ENCODE data around the gene TAF9B. TPM values are rescaled to one million over a fixed set of nuclear protein-coding genes. Genes with fewer than 3 reads are reported as not detected.
"Not testable (repeated sequence)": the region's sequence is repeated elsewhere in the genome, so short reads cannot be mapped to it uniquely, and the experiment has no call there.

Gene TAF9B, protein sequence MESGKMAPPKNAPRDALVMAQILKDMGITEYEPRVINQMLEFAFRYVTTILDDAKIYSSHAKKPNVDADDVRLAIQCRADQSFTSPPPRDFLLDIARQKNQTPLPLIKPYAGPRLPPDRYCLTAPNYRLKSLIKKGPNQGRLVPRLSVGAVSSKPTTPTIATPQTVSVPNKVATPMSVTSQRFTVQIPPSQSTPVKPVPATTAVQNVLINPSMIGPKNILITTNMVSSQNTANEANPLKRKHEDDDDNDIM
- 13.9 TPM for total RNA-seq
- 10 to 100 TPM; 32.4 to 39.1 (median 37.5) TPM for polyA plus RNA-seq

DNA sequence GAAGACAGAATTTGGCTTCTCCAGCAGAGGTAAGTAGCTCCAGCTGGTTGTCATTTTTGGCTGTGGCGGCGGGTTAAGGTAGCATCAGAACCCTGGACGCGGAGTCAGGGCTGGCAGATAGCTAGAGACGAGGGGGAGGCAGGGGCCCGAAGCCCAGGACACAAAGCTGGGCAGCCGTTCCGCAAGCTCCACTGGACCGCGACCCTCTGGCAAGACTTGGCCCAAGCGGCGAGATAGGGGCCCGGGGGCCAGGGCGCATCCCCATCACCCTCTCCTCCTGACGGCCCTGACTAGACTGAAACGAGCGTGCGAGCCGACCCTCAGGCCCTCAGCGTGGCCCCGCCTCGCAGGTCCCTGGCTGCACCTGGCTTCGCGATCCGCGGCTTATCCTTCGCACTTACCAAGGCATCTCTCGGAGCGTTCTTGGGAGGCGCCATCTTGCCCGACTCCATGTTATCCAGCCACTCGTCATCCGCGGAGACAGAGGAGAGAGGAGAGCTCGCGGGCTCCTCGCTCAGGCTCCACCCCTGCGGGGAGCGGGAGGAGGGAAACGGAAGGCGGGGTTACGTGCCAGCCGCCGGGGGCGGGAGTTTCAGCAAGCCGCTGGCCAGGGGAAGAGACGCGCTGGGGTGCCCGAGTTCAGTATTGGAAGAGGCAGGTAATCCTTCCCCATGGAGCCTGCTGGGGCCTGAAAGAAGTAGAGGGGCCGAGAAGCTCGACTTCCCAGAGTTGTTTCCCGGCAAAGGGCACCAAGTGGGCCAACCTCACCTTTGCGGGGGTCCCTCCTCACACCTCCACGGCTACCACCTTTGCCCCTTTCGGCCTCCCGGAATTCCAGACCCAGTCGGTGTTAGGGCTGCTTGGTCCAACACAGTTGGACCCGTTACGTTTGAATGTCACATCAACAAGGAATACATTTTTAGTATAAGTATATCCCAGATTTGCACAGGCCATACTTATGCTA is at the start of gene TAF9B:
Gene TAF9B (minus strand): TSS at position 491 of the 964 bp plus-strand sequence. CDS start 39 bp downstream, at position 452.
- Mint-ChIP-seq H3K27me3 (no peaks in the 10 kb centered on the region), H3K4me3 (peak within 1 kb of the TSS; percentile 94 to 97 (median 96)), H3K36me3 (no peaks in the 10 kb centered on the region), H3K27ac (peak within 1 kb of the TSS; percentile 69 to 97 (median 88)), H3K9me3 (peaks cover 0 to 2% (median 0%) of the 10 kb centered on the region in 7 donors), H3K4me1 (peaks cover 0 to 18% (median 4%) of the 10 kb centered on the region in 4 donors)
- Histone ChIP-seq H3K36me3 (ENCODE audit: control insufficient read depth, insufficient read depth, low read length) (no peaks in the 10 kb centered on the region), H3K4me3 (ENCODE audit: low read depth, low read length) (peak within 1 kb of the TSS; percentile 55), H3K4me1 (ENCODE audit: control insufficient read depth, insufficient read depth, low read length, poor library complexity, severe bottlenecking) (peaks cover 5% of the 10 kb centered on the region), H3K9me3 (ENCODE audit: control insufficient read depth in 2 of 2, low read length in 2 of 2) (no peaks in the 10 kb centered on the region), H3K27ac (ENCODE audit: insufficient read depth, low read length, poor library complexity, severe bottlenecking) (peak within 1 kb of the TSS; percentile 67), H3K27me3 (ENCODE audit: control insufficient read depth, insufficient read depth, low read length) (no peaks in the 10 kb centered on the region)
- ATAC-seq (ENCODE audit: low read depth in 2 of 2): peak; percentile 97 to 99
- peak; percentile 73 to 88 (median 81) for DNase-seq

DNA sequence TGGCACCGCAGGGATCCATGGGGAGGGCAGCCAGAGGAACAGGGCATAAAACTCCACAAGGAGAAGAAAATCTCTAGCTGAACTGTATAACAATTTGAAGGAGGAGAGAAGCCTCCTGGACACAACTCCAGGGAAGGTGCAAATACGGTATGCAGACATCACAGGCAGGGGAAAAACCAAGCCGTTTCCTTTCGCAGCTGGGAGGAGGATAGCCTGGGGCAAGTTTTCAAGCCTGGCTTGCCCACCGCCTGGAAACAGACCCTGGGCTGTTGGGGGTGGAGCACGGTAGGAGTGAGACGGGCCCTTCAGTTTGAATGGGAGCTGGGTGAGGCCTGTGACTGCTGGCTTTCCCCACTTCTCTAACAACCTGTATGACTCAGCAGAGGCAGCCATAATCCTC is 43.4 kb upstream of the TAF9B start:
- H3K27me3 Mint-ChIP-seq: peaks cover under 1% of the 10 kb centered on the region
- no peaks in the 10 kb centered on the region for H3K9me3 ChIP-seq (ENCODE audit: control insufficient read depth in 2 of 2, low read length in 2 of 2)
- H3K4me1 Mint-ChIP-seq: no peaks in the 10 kb centered on the region
- no peak overlapping the region for H3K4me3 Mint-ChIP-seq
- peaks cover 0 to 5% (median 0%) of the 10 kb centered on the region in 7 donors for H3K9me3 Mint-ChIP-seq
- ATAC-seq (ENCODE audit: low read depth in 2 of 2) (no peak), DNase-seq (no peak)
- H3K36me3 ChIP-seq (ENCODE audit: control insufficient read depth, insufficient read depth, low read length): no peaks in the 10 kb centered on the region
- no peaks in the 10 kb centered on the region for H3K27me3 ChIP-seq (ENCODE audit: control insufficient read depth, insufficient read depth, low read length)
- no peak overlapping the region for H3K27ac ChIP-seq (ENCODE audit: insufficient read depth, low read length, poor library complexity, severe bottlenecking)
- no peaks in the 10 kb centered on the region for H3K36me3 Mint-ChIP-seq
- H3K4me1 ChIP-seq (ENCODE audit: control insufficient read depth, insufficient read depth, low read length, poor library complexity, severe bottlenecking): no peaks in the 10 kb centered on the region
- no peak overlapping the region for H3K4me3 ChIP-seq (ENCODE audit: low read depth, low read length)
- H3K27ac Mint-ChIP-seq: no peak overlapping the region

DNA sequence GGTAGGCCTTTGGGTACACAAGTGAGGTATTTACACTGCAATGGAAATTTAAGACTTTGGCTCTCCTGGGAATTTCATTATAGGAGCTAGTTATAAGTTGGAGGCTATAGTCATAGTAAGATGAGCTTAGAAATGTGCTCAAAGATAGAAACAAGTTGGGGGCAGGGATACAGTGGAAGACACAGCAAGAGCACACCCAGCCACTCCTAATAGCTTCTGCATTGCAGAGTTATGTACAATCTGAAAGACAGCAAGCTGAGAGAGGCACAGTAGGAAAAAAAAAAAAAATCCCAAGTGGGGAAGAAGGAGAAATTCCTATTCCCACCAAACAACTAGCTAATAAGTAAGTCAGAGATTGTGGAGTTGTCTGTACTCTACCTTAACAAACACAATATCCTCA is 41.9 kb upstream of the TAF9B start:
- Histone ChIP-seq H3K4me1 (ENCODE audit: control insufficient read depth, insufficient read depth, low read length, poor library complexity, severe bottlenecking) (no peaks in the 10 kb centered on the region), H3K36me3 (ENCODE audit: control insufficient read depth, insufficient read depth, low read length) (no peaks in the 10 kb centered on the region), H3K9me3 (ENCODE audit: control insufficient read depth in 2 of 2, low read length in 2 of 2) (no peaks in the 10 kb centered on the region), H3K27ac (ENCODE audit: insufficient read depth, low read length, poor library complexity, severe bottlenecking) (no peak overlapping the region), H3K27me3 (ENCODE audit: control insufficient read depth, insufficient read depth, low read length) (no peaks in the 10 kb centered on the region), H3K4me3 (ENCODE audit: low read depth, low read length) (no peak overlapping the region)
- peaks cover 0 to 4% (median 0%) of the 10 kb centered on the region in 7 donors for H3K9me3 Mint-ChIP-seq
- H3K4me1 Mint-ChIP-seq: no peaks in the 10 kb centered on the region
- no peaks in the 10 kb centered on the region for H3K27me3 Mint-ChIP-seq
- no peak for ATAC-seq (ENCODE audit: low read depth in 2 of 2)
- no peaks in the 10 kb centered on the region for H3K36me3 Mint-ChIP-seq
- H3K27ac Mint-ChIP-seq: peak overlapping the region in 1 of 3 donors; percentile 20
- no peak overlapping the region for H3K4me3 Mint-ChIP-seq
- DNase-seq: no peak

DNA sequence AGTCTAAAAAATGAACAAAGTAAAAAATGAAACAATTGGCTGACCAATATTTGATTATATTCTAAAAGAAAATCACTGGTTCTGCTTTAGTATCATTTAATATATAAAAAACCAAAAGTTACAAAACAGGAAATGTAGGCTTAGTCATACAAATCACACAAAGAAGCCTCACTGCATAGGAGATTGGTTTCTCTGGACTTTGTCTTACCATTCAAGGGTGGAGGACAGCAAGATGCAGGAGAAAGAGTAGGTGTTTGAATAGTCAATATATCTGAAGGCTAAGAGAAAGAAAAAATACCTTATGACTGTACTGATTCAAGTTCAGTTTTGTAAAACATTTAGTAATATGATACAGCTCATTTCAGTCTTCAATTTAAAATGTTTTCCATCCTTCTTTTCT is 28.6 kb upstream of the TAF9B start:
- peak in 1 of 3 donors; percentile 43 for DNase-seq
- peak; percentile 60 for ATAC-seq (ENCODE audit: low read depth in 2 of 2)
- Mint-ChIP-seq H3K27me3 (no peaks in the 10 kb centered on the region), H3K4me1 (peaks cover 0 to 7% (median 3%) of the 10 kb centered on the region in 4 donors), H3K36me3 (no peaks in the 10 kb centered on the region), H3K9me3 (peaks cover 0 to 3% (median 0%) of the 10 kb centered on the region in 7 donors), H3K27ac (peak overlapping the region in 1 of 3 donors; percentile 75), H3K4me3 (no peak overlapping the region)
- H3K36me3 ChIP-seq (ENCODE audit: control insufficient read depth, insufficient read depth, low read length): no peaks in the 10 kb centered on the region
- H3K4me3 ChIP-seq (ENCODE audit: low read depth, low read length): no peak overlapping the region
- no peaks in the 10 kb centered on the region for H3K4me1 ChIP-seq (ENCODE audit: control insufficient read depth, insufficient read depth, low read length, poor library complexity, severe bottlenecking)
- H3K27ac ChIP-seq (ENCODE audit: insufficient read depth, low read length, poor library complexity, severe bottlenecking): no peak overlapping the region
- H3K9me3 ChIP-seq (ENCODE audit: control insufficient read depth in 2 of 2, low read length in 2 of 2): no peaks in the 10 kb centered on the region
- no peaks in the 10 kb centered on the region for H3K27me3 ChIP-seq (ENCODE audit: control insufficient read depth, insufficient read depth, low read length)

DNA sequence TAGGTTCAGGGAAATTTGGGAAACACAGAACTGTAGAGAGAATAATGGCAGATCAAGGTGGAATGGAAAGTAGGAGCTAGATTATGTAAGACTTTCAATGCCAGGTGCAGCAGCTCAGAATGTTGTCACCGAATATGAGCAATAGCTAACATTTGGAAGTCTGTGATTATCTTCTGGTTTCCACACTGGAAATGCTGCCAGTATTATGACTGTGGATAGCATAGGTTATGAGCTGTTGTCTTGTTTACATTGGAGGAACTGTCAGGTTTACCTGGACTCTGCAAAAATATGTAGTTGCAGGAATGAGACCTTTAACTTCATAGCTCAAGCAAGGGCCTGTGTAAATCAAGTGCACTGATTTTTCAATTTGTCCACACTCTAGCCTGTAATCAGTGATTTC is 26.0 kb upstream of the TAF9B start:
- Mint-ChIP-seq H3K4me3 (no peak overlapping the region), H3K27me3 (no peaks in the 10 kb centered on the region), H3K9me3 (peaks cover 0 to 2% (median 0%) of the 10 kb centered on the region in 7 donors), H3K4me1 (peaks cover 5 to 18% (median 9%) of the 10 kb centered on the region in 4 donors), H3K27ac (peak overlapping the region in 1 of 3 donors; percentile 63), H3K36me3 (no peaks in the 10 kb centered on the region)
- DNase-seq (no peak), ATAC-seq (ENCODE audit: low read depth in 2 of 2) (no peak)
- H3K27ac ChIP-seq (ENCODE audit: insufficient read depth, low read length, poor library complexity, severe bottlenecking): no peak overlapping the region
- no peaks in the 10 kb centered on the region for H3K9me3 ChIP-seq (ENCODE audit: control insufficient read depth in 2 of 2, low read length in 2 of 2)
- H3K4me3 ChIP-seq (ENCODE audit: low read depth, low read length): no peak overlapping the region
- H3K27me3 ChIP-seq (ENCODE audit: control insufficient read depth, insufficient read depth, low read length): no peaks in the 10 kb centered on the region
- no peaks in the 10 kb centered on the region for H3K36me3 ChIP-seq (ENCODE audit: control insufficient read depth, insufficient read depth, low read length)
- no peaks in the 10 kb centered on the region for H3K4me1 ChIP-seq (ENCODE audit: control insufficient read depth, insufficient read depth, low read length, poor library complexity, severe bottlenecking)

DNA sequence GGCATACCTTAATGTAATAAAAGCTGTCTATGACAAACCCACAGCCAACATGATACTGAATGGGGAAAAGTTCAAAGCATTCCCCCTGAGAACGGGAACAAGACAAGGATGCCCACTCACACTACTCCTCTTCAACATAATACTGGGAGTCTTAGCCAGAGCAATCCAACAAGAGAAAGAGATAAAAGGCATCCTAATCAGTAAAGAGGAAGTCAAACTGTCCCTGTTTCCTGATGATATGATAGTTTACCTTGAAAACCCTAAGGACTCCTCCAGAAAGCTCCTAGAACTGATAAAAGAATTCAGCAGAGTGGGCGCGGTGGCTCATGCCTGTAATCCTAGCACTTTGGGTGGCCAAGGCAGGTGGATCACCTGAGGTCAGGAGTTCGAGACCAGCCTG is 23.7 kb upstream of the TAF9B start:
- H3K4me1 ChIP-seq (ENCODE audit: control insufficient read depth, insufficient read depth, low read length, poor library complexity, severe bottlenecking); H3K4me3 Mint-ChIP-seq; H3K27me3 ChIP-seq (ENCODE audit: control insufficient read depth, insufficient read depth, low read length); H3K9me3 Mint-ChIP-seq; ATAC-seq (ENCODE audit: low read depth in 2 of 2); H3K4me3 ChIP-seq (ENCODE audit: low read depth, low read length); H3K36me3 Mint-ChIP-seq; H3K9me3 ChIP-seq (ENCODE audit: control insufficient read depth in 2 of 2, low read length in 2 of 2); DNase-seq; H3K27me3 Mint-ChIP-seq; H3K27ac ChIP-seq (ENCODE audit: insufficient read depth, low read length, poor library complexity, severe bottlenecking); H3K27ac Mint-ChIP-seq; H3K36me3 ChIP-seq (ENCODE audit: control insufficient read depth, insufficient read depth, low read length): not testable (repeated sequence)
- peaks cover 5 to 17% (median 9%) of the 10 kb centered on the region in 4 donors for H3K4me1 Mint-ChIP-seq

DNA sequence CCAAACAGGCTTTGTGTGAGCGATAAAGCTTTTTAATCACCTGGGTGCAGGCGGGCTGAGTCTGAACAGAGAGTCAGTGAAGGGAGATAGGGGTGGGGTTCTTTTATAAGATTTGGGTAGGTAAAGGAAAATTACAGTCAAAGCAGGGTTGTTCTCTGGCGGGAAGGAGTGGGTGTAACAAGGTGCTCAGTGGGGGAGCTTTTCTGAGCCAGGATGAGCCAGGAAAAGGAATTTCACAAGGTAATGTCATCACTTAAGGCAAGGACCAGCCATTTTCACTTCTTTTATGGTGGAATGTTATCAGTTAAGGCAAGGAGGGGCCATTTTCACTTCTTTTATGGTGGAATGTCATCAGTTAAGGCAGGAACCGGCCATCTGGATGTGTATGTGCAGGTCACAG is 21.3 kb upstream of the TAF9B start:
- not testable (repeated sequence) for H3K4me3 Mint-ChIP-seq; H3K4me3 ChIP-seq (ENCODE audit: low read depth, low read length); H3K36me3 ChIP-seq (ENCODE audit: control insufficient read depth, insufficient read depth, low read length); H3K9me3 Mint-ChIP-seq; H3K27me3 Mint-ChIP-seq; H3K36me3 Mint-ChIP-seq; H3K27ac ChIP-seq (ENCODE audit: insufficient read depth, low read length, poor library complexity, severe bottlenecking); ATAC-seq (ENCODE audit: low read depth in 2 of 2); H3K27me3 ChIP-seq (ENCODE audit: control insufficient read depth, insufficient read depth, low read length); H3K9me3 ChIP-seq (ENCODE audit: control insufficient read depth in 2 of 2, low read length in 2 of 2); DNase-seq
- Mint-ChIP-seq H3K27ac (peak overlapping the region in 1 of 3 donors; percentile 69), H3K4me1 (peaks cover 5 to 32% (median 7%) of the 10 kb centered on the region in 4 donors)
- H3K4me1 ChIP-seq (ENCODE audit: control insufficient read depth, insufficient read depth, low read length, poor library complexity, severe bottlenecking): peaks cover 10% of the 10 kb centered on the region
